Measurements from ENCODE around the gene CTIF. TPM values are rescaled to one million over a fixed set of nuclear protein-coding genes. Genes with fewer than 3 reads are reported as not detected.

The CTIF gene
- total RNA-seq, 6 donors from 2014 or later = 32.1 to 62.4 (median 47.8) TPM

GRCh38 chr18:48665654-48666053 is 126.8 kb downstream of the CTIF start:
- Histone ChIP-seq H3K27me3 (no peaks in the 10 kb centered on the region), H3K36me3 (peaks cover 0 to 34% (median 7%) of the 10 kb centered on the region in 4 donors), H3K4me1 (peaks cover 18 to 34% (median 24%) of the 10 kb centered on the region in 4 donors), H3K9me3 (peaks cover 0 to under 1% (median 0%) of the 10 kb centered on the region in 4 donors), H3K4me3 (no peak overlapping the region), H3K27ac (no peak overlapping the region)
- no peak for ATAC-seq (ENCODE audit: low FRiP score in 2 of 2)
- no peak for DNase-seq
- TF ChIP-seq POLR2A (IDR thresholded peaks at IDR 0.05) (no peak), EP300 (IDR thresholded peaks at IDR 0.05) (no peak), CTCF (IDR thresholded peaks at IDR 0.05) (no peak), POLR2AphosphoS5 (IDR thresholded peaks at IDR 0.05) (no peak)

- no peak overlapping the region for H3K27ac ChIP-seq
- peaks cover 0 to 10% (median 4%) of the 10 kb centered on the region in 4 donors for H3K9me3 ChIP-seq
- peaks cover 0 to 43% (median 17%) of the 10 kb centered on the region in 4 donors for H3K36me3 ChIP-seq
- TF ChIP-seq POLR2A (IDR thresholded peaks at IDR 0.05) (no peak), POLR2AphosphoS5 (IDR thresholded peaks at IDR 0.05) (no peak)
- no peak for DNase-seq
- H3K4me1 ChIP-seq = peaks cover 15 to 25% (median 21%) of the 10 kb centered on the region in 4 donors
- H3K4me3 ChIP-seq = no peak overlapping the region
- no peaks in the 10 kb centered on the region for H3K27me3 ChIP-seq
- no peak for ATAC-seq (ENCODE audit: low FRiP score in 2 of 2)
- WGBS, 2 donors = 93 to 94% methylated on average over 4 of the region's 4 CpGs
Measured at GRCh38 chr18:48666613-48667012, 127.8 kb downstream of the CTIF start.

GRCh38 chr18:48667276-48668254 is 128.7 kb downstream of the CTIF start:
- DNase-seq (no peak), ATAC-seq (ENCODE audit: low FRiP score in 2 of 2) (no peak)
- Histone ChIP-seq H3K4me1 (peaks cover 7 to 15% (median 13%) of the 10 kb centered on the region in 4 donors), H3K4me3 (no peak overlapping the region), H3K9me3 (peaks cover 0 to 10% (median 4%) of the 10 kb centered on the region in 4 donors), H3K27ac (no peak overlapping the region), H3K27me3 (no peaks in the 10 kb centered on the region), H3K36me3 (peaks cover 0 to 44% (median 17%) of the 10 kb centered on the region in 4 donors)
- WGBS, 2 donors = 89 to 91% methylated on average over 9 to 13 of the region's 13 CpGs
- TF ChIP-seq CTCF (IDR thresholded peaks at IDR 0.05) = peak in 1 of 6 experiments; percentile 18
- TF ChIP-seq POLR2AphosphoS5 (IDR thresholded peaks at IDR 0.05) = no peak

- Histone ChIP-seq H3K9me3 (peaks cover 0 to 10% (median 4%) of the 10 kb centered on the region in 4 donors), H3K36me3 (peaks cover 0 to 44% (median 17%) of the 10 kb centered on the region in 4 donors), H3K4me1 (peaks cover 4 to 9% (median 8%) of the 10 kb centered on the region in 4 donors), H3K4me3 (no peak overlapping the region), H3K27me3 (no peaks in the 10 kb centered on the region), H3K27ac (no peak overlapping the region)
- 90 to 95% methylated on average over 15 of the region's 15 CpGs for WGBS, 2 donors
- ATAC-seq (ENCODE audit: low FRiP score in 2 of 2) (no peak), DNase-seq (no peak)
- no peak for TF ChIP-seq POLR2AphosphoS5 (IDR thresholded peaks at IDR 0.05)
- TF ChIP-seq POLR2A (IDR thresholded peaks at IDR 0.05) = no peak
- no peak for TF ChIP-seq EP300 (IDR thresholded peaks at IDR 0.05)
- TF ChIP-seq CTCF (IDR thresholded peaks at IDR 0.05) = no peak
Measured at GRCh38 chr18:48668466-48669179, 129.8 kb downstream of the CTIF start.

- H3K27me3 ChIP-seq = no peaks in the 10 kb centered on the region
- no peak overlapping the region for H3K27ac ChIP-seq
- peaks cover 0 to 10% (median 4%) of the 10 kb centered on the region in 4 donors for H3K9me3 ChIP-seq
- TF ChIP-seq EP300 (IDR thresholded peaks at IDR 0.05) = no peak
- TF ChIP-seq POLR2A (IDR thresholded peaks at IDR 0.05) = no peak
- no peak for TF ChIP-seq CTCF (IDR thresholded peaks at IDR 0.05)
- no peak for TF ChIP-seq POLR2AphosphoS5 (IDR thresholded peaks at IDR 0.05)
- H3K4me1 ChIP-seq = peaks cover under 1 to 3% (median 3%) of the 10 kb centered on the region in 4 donors
- DNase-seq (no peak), ATAC-seq (ENCODE audit: low FRiP score in 2 of 2) (no peak)
- H3K4me3 ChIP-seq = no peak overlapping the region
- peaks cover 0 to 44% (median 17%) of the 10 kb centered on the region in 4 donors for H3K36me3 ChIP-seq
- WGBS, 2 donors = 66 to 87% methylated on average over 3 of the region's 3 CpGs
Measured at GRCh38 chr18:48669180-48669675, 130.4 kb downstream of the CTIF start.
